Thoracic aorta (tissue), 2 donors: Measurements from ENCODE around the gene BTG1. TPM values are rescaled to one million over a fixed set of nuclear protein-coding genes. Genes with fewer than 3 reads are reported as not detected.

Experiments used
- ATAC-seq: fragments of 150-250 bp; one replicate; pipeline ENCODE4 v1.8.0; 2017; ENCODE audit warnings: low read depth; ENCODE audit not compliant: insufficient number of reproducible peaks, low FRiP score
- DNase-seq: peaks from one replicate; pipeline ENCODE4 v3.0.0-alpha.2; 2020; ENCODE audit warnings: low spot score
- H3K27ac ChIP-seq, 2 donors: fragments of 200-600 bp; sonication (generic); 1 replicate in 1 of 2; 2 replicates in 1 of 2; pipeline ENCODE4 v1.5.1; 2016; ENCODE audit warnings: mild to moderate bottlenecking in 2 of 2, moderate library complexity in 2 of 2
- H3K27me3 ChIP-seq: fragments of 200-600 bp; sonication (generic); replicated peaks from 2 replicates; pipeline ENCODE4 v1.6.0; 2016; ENCODE audit warnings: mild to moderate bottlenecking; ENCODE audit not compliant: insufficient read depth
- H3K36me3 ChIP-seq: fragments of 200-600 bp; sonication (generic); one replicate; pipeline ENCODE4 v1.5.1; 2016
- H3K4me1 ChIP-seq, 2 donors: fragments of 200-600 bp; sonication (generic); 1 replicate in 1 of 2; 2 replicates in 1 of 2; pipeline versions ENCODE4 v1.5.1 to v1.6.0; 2016; ENCODE audit warnings: low read depth in 2 of 2, mild to moderate bottlenecking in 1 of 2; ENCODE audit not compliant: control insufficient read depth in 1 of 2
- H3K4me3 ChIP-seq: fragments of 200-600 bp; sonication (generic); 2 replicates; pipeline ENCODE4 v1.5.1; 2016; ENCODE audit warnings: mild to moderate bottlenecking
- H3K9me3 ChIP-seq: fragments of 200-600 bp; sonication (generic); 2 replicates; pipeline ENCODE4 v1.5.1; 2016
- CTCF ChIP-seq: fragments of 200-600 bp; sonication (generic); IDR thresholded peaks from one replicate; pipeline ENCODE4 v1.5.1; 2019; ENCODE audit warnings: antibody characterized with exemption
- total RNA-seq, 2 donors: library from RNA; depleted of rRNA; stranded (reverse); fragments of >200 nt; gene quantifications; one replicate each; pipeline versions ENCODE4 v1.1.0 to v1.2.3, GENCODE V29; 2016

The BTG1 gene
- total RNA-seq, 2 donors from 2014 or later, result 31.7 to 53.3 TPM

- no peaks in the 10 kb centered on the region for H3K36me3 ChIP-seq
- no peak for TF ChIP-seq CTCF
- no peak overlapping the region for H3K4me3 ChIP-seq
- H3K9me3 ChIP-seq, result no peaks in the 10 kb centered on the region
- H3K27me3 ChIP-seq, result no peaks in the 10 kb centered on the region
- no peak for ATAC-seq
- H3K4me1 ChIP-seq, result peaks cover 34 to 47% of the 10 kb centered on the region in 2 donors
- DNase-seq, result no peak
- no peak overlapping the region for H3K27ac ChIP-seq
These were observed 16.0 kb downstream of the BTG1 start for GRCh38 chr12:92129609-92130008.

GRCh38 chr12:92128612-92129011, 17.0 kb downstream of the BTG1 start:
- Histone ChIP-seq H3K27ac (no peak overlapping the region), H3K9me3 (no peaks in the 10 kb centered on the region)

GRCh38 chr12:92124689-92125029, 21.0 kb downstream of the BTG1 start:
- no peak for DNase-seq
- no peak for ATAC-seq
- peaks cover 0 to 4% of the 10 kb centered on the region in 2 donors for H3K4me1 ChIP-seq
- H3K27me3 ChIP-seq, result no peaks in the 10 kb centered on the region
- TF ChIP-seq CTCF, result no peak
- peaks cover 6% of the 10 kb centered on the region for H3K9me3 ChIP-seq
- no peak overlapping the region for H3K4me3 ChIP-seq
- H3K36me3 ChIP-seq, result no peaks in the 10 kb centered on the region
- no peak overlapping the region for H3K27ac ChIP-seq

More at GRCh38 chr12:92128612-92129011, 17.0 kb downstream of the BTG1 start:
- H3K4me3 ChIP-seq, result no peak overlapping the region
- H3K36me3 ChIP-seq, result no peaks in the 10 kb centered on the region
- H3K4me1 ChIP-seq, result peaks cover 27 to 37% of the 10 kb centered on the region in 2 donors
- no peak for DNase-seq
- no peak for TF ChIP-seq CTCF
- no peaks in the 10 kb centered on the region for H3K27me3 ChIP-seq
- ATAC-seq, result no peak

- no peak for DNase-seq
- Histone ChIP-seq H3K27me3 (no peaks in the 10 kb centered on the region), H3K4me1 (peaks cover 0 to 4% of the 10 kb centered on the region in 2 donors), H3K36me3 (no peaks in the 10 kb centered on the region), H3K9me3 (peaks cover 6% of the 10 kb centered on the region), H3K4me3 (no peak overlapping the region), H3K27ac (no peak overlapping the region)
- ATAC-seq, result no peak
- TF ChIP-seq CTCF, result no peak
These were observed 21.6 kb downstream of the BTG1 start for GRCh38 chr12:92123780-92124688.

GRCh38 chr12:92122941-92123779, 22.5 kb downstream of the BTG1 start:
- H3K4me1 ChIP-seq, result no peaks in the 10 kb centered on the region
- H3K9me3 ChIP-seq, result peaks cover 6% of the 10 kb centered on the region
- DNase-seq (no peak), ATAC-seq (no peak)
- H3K27ac ChIP-seq, result no peak overlapping the region
- TF ChIP-seq CTCF, result no peak
- H3K27me3 ChIP-seq, result no peaks in the 10 kb centered on the region
- H3K36me3 ChIP-seq, result no peaks in the 10 kb centered on the region
- no peak overlapping the region for H3K4me3 ChIP-seq
